GM20000 (cell line): ENCODE results near the gene KCNQ2.

Experiments
- DNase-seq: peaks from one replicate; pipeline ENCODE4 v3.0.0; 2012; ENCODE audit warnings: low spot score
- TF ChIP-seq, protein P1 (sequence below): IDR thresholded peaks from 2 replicates; pipeline ENCODE4 v1.5.1; 2012; ENCODE audit warnings: mild to moderate bottlenecking, control low read depth; ENCODE audit errors: extremely low read depth, missing control alignments

Gene KCNQ2

GRCh38 chr20:63397946-63398450 lies 74.5 kb downstream of the KCNQ2 start:
- TF ChIP-seq, protein P1, sequence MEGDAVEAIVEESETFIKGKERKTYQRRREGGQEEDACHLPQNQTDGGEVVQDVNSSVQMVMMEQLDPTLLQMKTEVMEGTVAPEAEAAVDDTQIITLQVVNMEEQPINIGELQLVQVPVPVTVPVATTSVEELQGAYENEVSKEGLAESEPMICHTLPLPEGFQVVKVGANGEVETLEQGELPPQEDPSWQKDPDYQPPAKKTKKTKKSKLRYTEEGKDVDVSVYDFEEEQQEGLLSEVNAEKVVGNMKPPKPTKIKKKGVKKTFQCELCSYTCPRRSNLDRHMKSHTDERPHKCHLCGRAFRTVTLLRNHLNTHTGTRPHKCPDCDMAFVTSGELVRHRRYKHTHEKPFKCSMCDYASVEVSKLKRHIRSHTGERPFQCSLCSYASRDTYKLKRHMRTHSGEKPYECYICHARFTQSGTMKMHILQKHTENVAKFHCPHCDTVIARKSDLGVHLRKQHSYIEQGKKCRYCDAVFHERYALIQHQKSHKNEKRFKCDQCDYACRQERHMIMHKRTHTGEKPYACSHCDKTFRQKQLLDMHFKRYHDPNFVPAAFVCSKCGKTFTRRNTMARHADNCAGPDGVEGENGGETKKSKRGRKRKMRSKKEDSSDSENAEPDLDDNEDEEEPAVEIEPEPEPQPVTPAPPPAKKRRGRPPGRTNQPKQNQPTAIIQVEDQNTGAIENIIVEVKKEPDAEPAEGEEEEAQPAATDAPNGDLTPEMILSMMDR = no peak
- DNase-seq = no peak

DNA sequence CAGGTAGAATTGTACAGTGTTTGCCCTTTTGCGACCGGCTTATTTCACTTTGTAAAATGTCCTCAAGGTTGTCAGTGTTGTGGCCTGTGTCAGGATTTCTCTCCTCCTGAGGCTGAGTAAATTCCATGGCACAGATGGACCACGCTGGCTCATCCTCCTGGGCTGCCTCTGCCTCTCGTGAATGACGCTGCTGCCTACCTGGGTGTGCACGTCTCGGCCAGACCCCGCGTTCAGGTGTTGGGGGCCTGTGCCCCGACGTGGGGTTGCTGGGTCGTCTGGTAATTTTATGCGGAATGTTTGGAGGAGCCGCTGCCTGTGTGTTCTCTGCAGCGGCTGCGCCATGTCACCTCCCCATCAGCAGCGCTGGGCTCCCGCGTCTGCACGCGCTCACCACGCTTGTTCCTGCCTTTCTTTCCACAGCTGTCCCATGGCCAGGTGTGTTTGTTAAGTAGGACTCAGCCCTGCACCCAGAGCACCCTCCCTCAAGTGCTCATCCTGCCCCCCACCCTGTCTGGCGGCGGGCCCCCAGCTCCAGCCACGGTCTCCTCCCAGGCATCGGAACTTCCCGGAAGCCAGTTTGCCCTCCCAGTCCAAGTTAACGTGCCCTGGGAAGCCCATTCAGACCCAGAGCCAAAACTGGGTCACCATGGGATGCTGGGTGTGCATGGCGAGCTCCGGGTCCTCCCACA lies 75.2 kb downstream of the KCNQ2 start:
- DNase-seq = no peak
- TF ChIP-seq, protein P1 = no peak

DNA sequence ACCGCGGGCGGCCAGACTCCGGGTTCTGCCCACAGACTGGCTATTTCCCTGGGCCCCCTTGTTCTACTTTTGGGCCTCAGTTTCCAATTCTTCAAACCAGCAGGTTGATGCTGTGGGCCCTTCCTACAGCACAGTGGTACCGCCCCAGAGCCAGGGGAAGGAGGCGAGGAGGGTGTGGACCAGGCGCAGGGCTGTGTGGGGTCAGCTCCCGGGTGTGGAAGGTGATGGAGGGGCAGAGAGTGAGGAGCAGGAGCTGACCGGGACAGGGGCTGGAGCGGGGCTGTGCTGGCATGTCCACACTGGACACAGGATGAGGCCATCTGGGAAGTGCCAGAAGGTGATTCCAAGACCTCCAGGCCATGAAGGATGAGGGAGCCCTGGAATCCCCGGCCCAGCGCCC lies 76.2 kb downstream of the KCNQ2 start:
- no peak for DNase-seq
- TF ChIP-seq, protein P1 = no peak

GRCh38 chr20:63395723-63396122 lies 76.7 kb downstream of the KCNQ2 start:
- DNase-seq = no peak
- TF ChIP-seq, protein P1 = no peak

- DNase-seq = no peak
- TF ChIP-seq, protein P1 = no peak
Observed at GRCh38 chr20:63394920-63395455, 77.5 kb downstream of the KCNQ2 start.

GRCh38 chr20:63394069-63394919 lies 78.2 kb downstream of the KCNQ2 start:
- TF ChIP-seq, protein P1 = no peak
- no peak for DNase-seq

- DNase-seq = no peak
- TF ChIP-seq, protein P1 = no peak
Observed at GRCh38 chr20:63393566-63393965, 78.9 kb downstream of the KCNQ2 start.
